Nephron (organoid): ENCODE data around the gene GLI1.

Source experiments
- H3K27ac Mint-ChIP-seq, 3 experiments: 2 replicates each; pipeline ENCODE4 v1.8.0; 2020; ENCODE audit warnings: mixed read lengths in 3 of 3, mild to moderate bottlenecking in 2 of 3, moderate library complexity in 1 of 3
- H3K27me3 Mint-ChIP-seq: 2 replicates; pipeline ENCODE4 v1.8.0; 2021; ENCODE audit warnings: low read depth, mild to moderate bottlenecking, moderate library complexity, mixed read lengths
- H3K36me3 Mint-ChIP-seq: 2 replicates; pipeline ENCODE4 v1.8.0; 2020; ENCODE audit warnings: low read depth, mixed read lengths
- H3K4me1 Mint-ChIP-seq: 2 replicates; pipeline ENCODE4 v1.8.0; 2020; ENCODE audit warnings: mixed read lengths
- H3K4me3 Mint-ChIP-seq, 3 experiments: 2 replicates each; pipeline ENCODE4 v1.8.0; 2020; ENCODE audit warnings: mild to moderate bottlenecking in 3 of 3, mixed read lengths in 3 of 3, moderate library complexity in 2 of 3
- H3K9me3 Mint-ChIP-seq: 2 replicates; pipeline ENCODE4 v1.8.0; 2020; ENCODE audit warnings: mixed read lengths
- TF ChIP-seq, protein P1 (sequence below), 3 experiments: fragments of 200-600 bp; sonication (generic); IDR thresholded peaks; one replicate each; pipeline ENCODE4 v1.5.0; 2021; ENCODE audit warnings: antibody characterized with exemption in 3 of 3; ENCODE audit not compliant: unreplicated experiment in 3 of 3

The GLI1 gene

DNA sequence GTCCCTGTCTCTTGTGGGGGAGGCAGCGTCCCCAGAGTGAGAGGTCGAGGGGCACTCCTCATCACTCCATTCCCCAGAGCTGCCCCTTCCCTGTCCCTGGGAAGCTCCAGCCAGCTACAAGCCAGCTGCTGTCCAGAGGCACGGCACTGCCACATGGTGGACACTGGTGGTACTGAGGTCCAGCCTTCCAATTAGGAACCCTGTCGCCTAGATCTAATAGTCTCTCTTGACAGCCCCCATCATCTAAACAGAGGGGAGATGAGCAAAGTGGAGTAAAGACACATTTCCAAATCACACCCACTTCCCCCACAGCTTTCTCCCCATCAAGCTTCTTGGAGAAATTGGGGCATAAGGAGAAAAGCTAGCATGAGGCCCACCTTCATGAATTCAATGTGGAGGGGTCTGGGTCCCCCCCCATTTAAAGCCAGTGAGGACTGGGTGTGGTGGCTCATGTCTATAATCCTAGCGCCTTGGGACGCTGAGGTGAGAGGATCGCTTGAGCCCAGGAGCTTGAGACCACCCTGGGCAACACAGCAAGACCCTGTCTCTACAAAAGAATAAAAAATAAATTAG lies 6.6 kb upstream of the GLI1 start:
- TF ChIP-seq, protein P1, sequence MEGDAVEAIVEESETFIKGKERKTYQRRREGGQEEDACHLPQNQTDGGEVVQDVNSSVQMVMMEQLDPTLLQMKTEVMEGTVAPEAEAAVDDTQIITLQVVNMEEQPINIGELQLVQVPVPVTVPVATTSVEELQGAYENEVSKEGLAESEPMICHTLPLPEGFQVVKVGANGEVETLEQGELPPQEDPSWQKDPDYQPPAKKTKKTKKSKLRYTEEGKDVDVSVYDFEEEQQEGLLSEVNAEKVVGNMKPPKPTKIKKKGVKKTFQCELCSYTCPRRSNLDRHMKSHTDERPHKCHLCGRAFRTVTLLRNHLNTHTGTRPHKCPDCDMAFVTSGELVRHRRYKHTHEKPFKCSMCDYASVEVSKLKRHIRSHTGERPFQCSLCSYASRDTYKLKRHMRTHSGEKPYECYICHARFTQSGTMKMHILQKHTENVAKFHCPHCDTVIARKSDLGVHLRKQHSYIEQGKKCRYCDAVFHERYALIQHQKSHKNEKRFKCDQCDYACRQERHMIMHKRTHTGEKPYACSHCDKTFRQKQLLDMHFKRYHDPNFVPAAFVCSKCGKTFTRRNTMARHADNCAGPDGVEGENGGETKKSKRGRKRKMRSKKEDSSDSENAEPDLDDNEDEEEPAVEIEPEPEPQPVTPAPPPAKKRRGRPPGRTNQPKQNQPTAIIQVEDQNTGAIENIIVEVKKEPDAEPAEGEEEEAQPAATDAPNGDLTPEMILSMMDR (IDR thresholded peaks at IDR 0.05; ENCODE audit: unreplicated experiment in 3 of 3), result peak; percentile 85 to 89 (median 87)
- H3K27ac Mint-ChIP-seq, result peak overlapping the region; percentile 38 to 69 (median 58)
- H3K36me3 Mint-ChIP-seq, result no peaks in the 10 kb centered on the region
- H3K4me3 Mint-ChIP-seq, result peak overlapping the region in 1 of 3 experiments; percentile 41
- peaks cover 4% of the 10 kb centered on the region for H3K27me3 Mint-ChIP-seq
- H3K9me3 Mint-ChIP-seq, result no peaks in the 10 kb centered on the region
- peaks cover 43% of the 10 kb centered on the region for H3K4me1 Mint-ChIP-seq

DNA sequence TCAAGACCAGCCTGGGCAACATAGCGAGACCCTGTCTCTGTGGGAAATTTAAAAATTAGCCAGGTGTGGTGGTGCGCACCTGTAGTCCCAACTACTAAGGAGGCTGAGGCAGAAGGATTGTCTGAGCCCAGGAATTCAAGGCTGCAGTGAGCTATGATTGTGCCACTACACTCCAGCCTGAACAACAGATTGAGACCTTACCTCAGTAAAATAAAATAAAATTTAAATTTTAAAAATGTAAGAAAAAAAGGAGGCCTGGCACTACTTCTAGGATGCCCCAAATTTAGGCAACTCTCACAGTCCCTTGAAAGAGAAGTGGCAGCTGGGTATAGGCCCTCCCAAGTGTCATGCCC lies 5.4 kb upstream of the GLI1 start:
- H3K9me3 Mint-ChIP-seq, result no peaks in the 10 kb centered on the region
- peaks cover 7% of the 10 kb centered on the region for H3K27me3 Mint-ChIP-seq
- peaks cover 48% of the 10 kb centered on the region for H3K4me1 Mint-ChIP-seq
- H3K27ac Mint-ChIP-seq, result no peak overlapping the region
- H3K4me3 Mint-ChIP-seq, result no peak overlapping the region
- H3K36me3 Mint-ChIP-seq, result no peaks in the 10 kb centered on the region
- TF ChIP-seq, protein P1 (IDR thresholded peaks at IDR 0.05; ENCODE audit: unreplicated experiment in 3 of 3), result no peak

DNA sequence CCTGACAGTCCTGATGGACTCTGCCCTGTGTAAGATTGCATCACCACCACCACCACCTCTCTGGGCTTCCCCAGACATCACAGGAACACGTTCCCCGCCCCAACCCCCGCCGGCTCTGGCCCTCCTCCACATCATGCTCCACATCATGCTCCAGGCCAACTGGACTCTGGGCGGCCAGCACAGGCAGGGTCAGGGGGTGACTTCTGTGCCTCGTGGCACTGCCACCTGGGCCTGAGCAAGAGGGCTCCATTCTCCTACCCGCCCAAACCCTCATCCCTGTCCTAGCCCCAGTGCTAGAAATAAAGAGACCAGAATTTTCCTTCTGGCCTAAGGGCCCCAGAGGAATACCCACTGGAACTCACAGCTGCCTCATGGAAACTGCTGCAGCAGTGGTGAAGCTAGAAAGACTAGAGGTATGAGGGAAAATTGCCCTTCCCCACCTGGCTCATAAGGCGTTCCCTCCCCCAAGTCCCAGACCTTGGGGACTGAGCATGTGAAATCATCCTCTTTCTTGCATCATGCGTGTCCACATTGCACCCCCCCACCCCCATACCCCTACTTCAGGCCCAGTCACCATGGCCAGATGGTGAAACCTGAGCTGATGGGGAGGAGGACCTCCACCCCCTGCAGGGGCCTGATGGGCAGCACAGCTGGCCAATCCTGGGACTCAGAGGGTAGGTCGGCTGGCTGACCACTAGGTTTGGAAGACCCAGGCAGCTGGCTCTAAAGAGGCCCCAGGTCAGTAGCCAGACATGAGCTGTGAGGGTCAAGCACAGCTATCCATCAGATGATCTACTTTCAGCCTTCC lies 4.8 kb upstream of the GLI1 start, which contains the start of gene INHBE:
Gene INHBE (plus strand): TSS at position 742 of the 808 bp plus-strand sequence. CDS start 230 bp downstream, outside the sequence.
- peak within 1 kb of the TSS; percentile 5 to 59 (median 40) for H3K4me3 Mint-ChIP-seq
- no peaks in the 10 kb centered on the region for H3K9me3 Mint-ChIP-seq
- H3K36me3 Mint-ChIP-seq, result no peaks in the 10 kb centered on the region

DNA sequence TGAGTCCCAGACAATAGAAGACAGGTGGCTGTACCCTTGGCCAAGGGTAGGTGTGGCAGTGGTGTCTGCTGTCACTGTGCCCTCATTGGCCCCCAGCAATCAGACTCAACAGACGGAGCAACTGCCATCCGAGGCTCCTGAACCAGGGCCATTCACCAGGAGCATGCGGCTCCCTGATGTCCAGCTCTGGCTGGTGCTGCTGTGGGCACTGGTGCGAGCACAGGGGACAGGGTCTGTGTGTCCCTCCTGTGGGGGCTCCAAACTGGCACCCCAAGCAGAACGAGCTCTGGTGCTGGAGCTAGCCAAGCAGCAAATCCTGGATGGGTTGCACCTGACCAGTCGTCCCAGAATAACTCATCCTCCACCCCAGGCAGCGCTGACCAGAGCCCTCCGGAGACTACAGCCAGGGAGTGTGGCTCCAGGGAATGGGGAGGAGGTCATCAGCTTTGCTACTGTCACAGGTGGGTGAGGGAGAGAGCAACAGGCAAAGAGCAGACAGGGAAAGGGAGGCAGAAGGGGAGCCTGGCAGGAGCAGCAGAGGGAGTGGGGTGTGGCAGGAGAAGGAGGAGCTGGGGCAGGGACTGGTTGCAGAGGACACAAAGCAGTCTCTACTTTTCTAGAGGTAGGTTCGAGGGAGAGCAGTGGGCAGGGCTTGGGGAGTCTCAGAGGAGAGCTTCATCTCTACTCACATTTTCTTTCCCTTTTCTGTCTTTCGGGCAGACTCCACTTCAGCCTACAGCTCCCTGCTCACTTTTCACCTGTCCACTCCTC lies 4.0 kb upstream of the GLI1 start:
- Mint-ChIP-seq H3K4me3 (peak overlapping the region in 2 of 3 experiments; percentile 39 to 40), H3K9me3 (no peaks in the 10 kb centered on the region), H3K4me1 (peaks cover 48% of the 10 kb centered on the region), H3K27me3 (peaks cover 7% of the 10 kb centered on the region), H3K27ac (peak overlapping the region in 1 of 3 experiments; percentile 7), H3K36me3 (no peaks in the 10 kb centered on the region)
- TF ChIP-seq, protein P1 (IDR thresholded peaks at IDR 0.05; ENCODE audit: unreplicated experiment in 3 of 3), result no peak

More for the DNA sequence above, 4.8 kb upstream of the GLI1 start, which contains the start of gene INHBE:
- Mint-ChIP-seq H3K4me1 (peaks cover 48% of the 10 kb centered on the region), H3K27ac (peak within 1 kb of the TSS; percentile 7 to 34 (median 20)), H3K27me3 (peaks cover 7% of the 10 kb centered on the region)
- TF ChIP-seq, protein P1 (IDR thresholded peaks at IDR 0.05; ENCODE audit: unreplicated experiment in 3 of 3), result no peak

DNA sequence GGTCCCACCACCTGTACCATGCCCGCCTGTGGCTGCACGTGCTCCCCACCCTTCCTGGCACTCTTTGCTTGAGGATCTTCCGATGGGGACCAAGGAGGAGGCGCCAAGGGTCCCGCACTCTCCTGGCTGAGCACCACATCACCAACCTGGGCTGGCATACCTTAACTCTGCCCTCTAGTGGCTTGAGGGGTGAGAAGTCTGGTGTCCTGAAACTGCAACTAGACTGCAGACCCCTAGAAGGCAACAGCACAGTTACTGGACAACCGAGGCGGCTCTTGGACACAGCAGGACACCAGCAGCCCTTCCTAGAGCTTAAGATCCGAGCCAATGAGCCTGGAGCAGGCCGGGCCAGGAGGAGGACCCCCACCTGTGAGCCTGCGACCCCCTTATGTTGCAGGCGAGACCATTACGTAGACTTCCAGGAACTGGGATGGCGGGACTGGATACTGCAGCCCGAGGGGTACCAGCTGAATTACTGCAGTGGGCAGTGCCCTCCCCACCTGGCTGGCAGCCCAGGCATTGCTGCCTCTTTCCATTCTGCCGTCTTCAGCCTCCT lies 3.4 kb upstream of the GLI1 start:
- TF ChIP-seq, protein P1 (IDR thresholded peaks at IDR 0.05; ENCODE audit: unreplicated experiment in 3 of 3), result peak; percentile 41 to 54 (median 51)
- Mint-ChIP-seq H3K9me3 (no peaks in the 10 kb centered on the region), H3K36me3 (no peaks in the 10 kb centered on the region), H3K4me1 (peaks cover 48% of the 10 kb centered on the region), H3K4me3 (peak overlapping the region; percentile 5 to 59 (median 40)), H3K27ac (peak overlapping the region in 2 of 3 experiments; percentile 7 to 34), H3K27me3 (peaks cover 11% of the 10 kb centered on the region)
